Measurements from ENCODE around the gene INPP5D.

- TF ChIP-seq CTCF (IDR thresholded peaks at IDR 0.05; ENCODE audit: insufficient read depth, low read length) (no peak), POLR2AphosphoS5 (IDR thresholded peaks at IDR 0.05; ENCODE audit: low read depth) (no peak), REST (IDR thresholded peaks at IDR 0.05; ENCODE audit: insufficient replicate concordance, low read depth) (no peak)
These were observed 19.6 kb upstream of the INPP5D start for GRCh38 chr2:233040571-233040970.

All from HL-60 (cell line).